Activated CD4-positive, alpha-beta T cell treated with anti-CD3 and anti-CD28 coated beads, Interleukin-2, amount 50 U/mL, for 16 hours (primary cell): Measurements from ENCODE around the gene HIVEP3.
A peak's percentile ranks its signal among the peaks of the same experiment; 100 is the strongest.

ENCODE experiments used
- DNase-seq: peaks from one replicate; pipeline ENCODE4 v3.0.0-alpha.2; 2020

HIVEP3 gene

GRCh38 chr1:41919764-41920397 lies 1.2 kb upstream of the HIVEP3 start:
- DNase-seq: peak; percentile 93

- DNase-seq: no peak
Observed at GRCh38 chr1:41919131-41919530, 409 bp upstream of the HIVEP3 start.

- DNase-seq: peak; percentile 46
Observed at GRCh38 chr1:41917835-41918449, 780 bp downstream of the HIVEP3 start.

GRCh38 chr1:41917076-41917475 lies 1.6 kb downstream of the HIVEP3 start:
- DNase-seq: no peak

- no peak for DNase-seq
Observed at GRCh38 chr1:41915786-41916571, 2.7 kb downstream of the HIVEP3 start.

- peak; percentile 38 for DNase-seq
Observed at GRCh38 chr1:41914516-41914915, 4.2 kb downstream of the HIVEP3 start.

- DNase-seq: no peak
Observed at GRCh38 chr1:41913014-41913413, 5.7 kb downstream of the HIVEP3 start.

GRCh38 chr1:41908288-41908895 lies 10.3 kb downstream of the HIVEP3 start:
- DNase-seq: no peak

- no peak for DNase-seq
Observed at GRCh38 chr1:41907446-41907845, 11.3 kb downstream of the HIVEP3 start.

- no peak for DNase-seq
Observed at GRCh38 chr1:41906943-41907342, 11.8 kb downstream of the HIVEP3 start.

- no peak for DNase-seq
Observed at GRCh38 chr1:41905093-41905675, 13.5 kb downstream of the HIVEP3 start.

- no peak for DNase-seq
Observed at GRCh38 chr1:41902664-41903063, 16.1 kb downstream of the HIVEP3 start.

GRCh38 chr1:41902159-41902577 lies 16.6 kb downstream of the HIVEP3 start:
- no peak for DNase-seq

- DNase-seq: no peak
Observed at GRCh38 chr1:41901551-41901950, 17.2 kb downstream of the HIVEP3 start.

- no peak for DNase-seq
Observed at GRCh38 chr1:41900603-41901444, 17.9 kb downstream of the HIVEP3 start.

- peak; percentile 86 for DNase-seq
Observed at GRCh38 chr1:41898191-41898713, 20.5 kb downstream of the HIVEP3 start.

GRCh38 chr1:41895552-41895951 lies 23.2 kb downstream of the HIVEP3 start:
- DNase-seq: no peak

- DNase-seq: no peak
Observed at GRCh38 chr1:41894808-41895483, 23.8 kb downstream of the HIVEP3 start.

- DNase-seq: no peak
Observed at GRCh38 chr1:41894101-41894807, 24.5 kb downstream of the HIVEP3 start.

- peak; percentile 39 for DNase-seq
Observed at GRCh38 chr1:41892301-41892781, 26.4 kb downstream of the HIVEP3 start.
